Activated CD4-positive, alpha-beta T cell treated with anti-CD3 and anti-CD28 coated beads, Interleukin-2, amount 50 U/mL, for 1 hour (primary cell): ENCODE results near the gene IQGAP2.

ENCODE experiments used
- DNase-seq: peaks from one replicate; pipeline ENCODE4 v3.0.0-alpha.2; 2020

The IQGAP2 gene

DNA sequence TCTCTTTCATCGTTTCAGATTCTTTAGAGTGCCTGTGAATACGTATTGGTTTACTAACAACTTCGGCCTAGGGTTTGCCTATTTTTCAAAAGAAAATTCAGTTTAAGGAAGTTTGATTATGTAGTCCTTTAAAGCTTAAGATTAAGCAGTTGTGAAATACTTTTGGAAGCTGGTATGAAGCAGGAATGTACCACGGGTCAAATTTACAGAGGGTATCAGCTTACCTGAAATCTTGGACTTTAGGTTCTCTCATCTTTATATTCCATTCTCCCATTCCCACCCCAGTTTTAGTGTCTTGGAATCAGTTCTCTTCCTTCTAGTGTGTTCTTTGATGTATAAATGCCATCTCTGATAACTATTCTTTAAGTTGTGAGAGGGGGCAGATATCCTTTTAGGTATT lies 53.2 kb downstream of the IQGAP2 start:
- DNase-seq: no peak

DNA sequence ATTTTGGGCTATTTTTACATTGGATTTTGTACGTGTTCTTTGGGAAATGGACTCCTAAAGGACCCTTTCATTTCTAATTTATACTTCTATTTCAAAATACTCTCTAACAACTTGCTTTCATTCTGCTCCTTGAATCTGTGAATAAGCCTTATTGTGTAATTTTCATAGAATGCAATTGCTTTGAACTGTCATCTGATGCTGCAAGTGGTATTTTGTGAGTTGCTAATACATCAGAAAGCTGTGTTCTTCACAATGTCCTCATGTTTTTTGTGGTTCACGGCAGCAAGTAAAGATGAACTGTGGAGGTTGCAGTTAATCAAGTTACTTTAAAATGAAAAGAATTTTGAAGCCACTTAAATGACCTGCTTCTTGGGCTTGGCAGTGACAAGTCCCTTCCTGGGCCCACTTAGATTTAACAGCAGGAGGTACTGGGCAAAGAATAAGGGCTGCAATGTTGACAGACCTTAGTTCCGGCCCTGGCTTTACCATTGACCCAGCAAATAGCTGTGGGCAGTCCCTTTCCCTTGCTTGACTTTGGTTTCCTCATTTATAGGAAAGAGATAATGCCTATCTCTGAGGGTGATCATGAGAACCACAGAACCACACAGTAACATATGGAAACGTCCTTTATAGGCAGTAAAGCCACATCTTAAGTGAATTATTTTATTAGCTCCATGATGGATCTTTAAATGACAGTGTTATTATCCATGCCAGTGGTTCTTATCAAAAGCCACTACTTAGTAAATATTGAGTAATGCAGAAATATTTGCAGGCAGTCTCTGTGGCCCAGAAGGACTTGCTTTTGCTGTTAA lies 54.8 kb downstream of the IQGAP2 start:
- DNase-seq: no peak

DNA sequence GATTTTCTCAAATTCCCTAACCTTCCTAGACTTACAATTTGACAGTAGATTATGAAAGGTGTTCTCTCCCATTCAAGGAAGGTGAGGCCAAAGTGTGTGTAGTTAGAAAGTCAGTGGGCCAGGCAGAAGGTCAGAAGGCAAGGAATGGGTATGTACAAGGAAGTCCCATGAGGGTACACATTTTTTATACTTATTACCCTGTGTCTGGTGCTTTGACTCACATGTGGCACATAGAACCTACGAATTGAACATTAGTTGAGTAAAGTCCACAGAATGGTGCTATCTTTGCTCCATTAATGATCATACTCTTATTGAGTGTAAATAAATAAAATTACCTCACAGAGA lies 55.4 kb downstream of the IQGAP2 start:
- no peak for DNase-seq

DNA sequence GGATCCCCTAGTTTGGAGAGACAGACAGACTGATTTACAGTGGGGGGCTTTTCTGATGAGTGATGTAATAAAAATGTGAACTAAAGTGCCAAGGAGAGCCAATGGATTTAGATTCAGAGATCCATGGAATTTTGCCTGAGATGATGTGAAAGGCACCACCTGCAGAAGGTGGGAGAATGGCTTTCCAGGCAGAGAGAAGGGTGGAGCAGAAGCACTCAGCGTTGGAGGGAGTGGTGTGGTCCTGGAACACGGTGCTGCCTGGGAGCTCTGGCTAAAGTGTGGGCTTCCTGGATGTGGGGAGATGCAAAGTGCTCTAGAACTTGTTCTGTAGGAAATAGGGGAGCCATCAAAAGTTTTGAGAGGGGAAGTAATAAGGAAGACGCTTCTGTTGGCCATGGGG lies 57.0 kb downstream of the IQGAP2 start:
- DNase-seq: no peak

DNA sequence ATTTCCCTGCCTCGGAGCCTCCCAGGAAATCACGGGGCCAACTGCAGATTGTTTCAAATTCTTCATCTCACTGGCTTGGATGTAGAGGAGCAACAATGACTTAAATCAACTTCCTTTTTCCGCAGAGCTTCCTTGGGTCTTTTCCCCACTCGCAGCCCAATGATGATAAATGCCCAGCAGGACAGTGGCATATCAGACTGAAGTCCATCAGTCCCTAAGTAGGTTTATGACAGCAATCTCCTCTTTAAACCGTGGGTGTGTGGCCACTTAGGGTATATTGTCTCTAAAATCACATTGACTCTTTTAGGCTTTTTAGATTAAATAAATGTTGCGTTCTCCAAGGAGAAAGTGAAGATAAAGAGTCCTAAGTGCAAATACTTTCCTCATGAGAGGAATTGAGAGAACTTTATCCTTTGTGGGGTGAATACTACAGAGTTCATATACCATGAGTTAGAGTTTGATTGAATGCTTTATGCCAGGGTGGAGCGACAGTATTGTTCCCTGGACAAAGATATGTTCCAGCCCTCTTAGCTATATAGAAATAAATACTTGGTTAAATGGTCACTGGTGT lies 59.1 kb downstream of the IQGAP2 start:
- DNase-seq: no peak

DNA sequence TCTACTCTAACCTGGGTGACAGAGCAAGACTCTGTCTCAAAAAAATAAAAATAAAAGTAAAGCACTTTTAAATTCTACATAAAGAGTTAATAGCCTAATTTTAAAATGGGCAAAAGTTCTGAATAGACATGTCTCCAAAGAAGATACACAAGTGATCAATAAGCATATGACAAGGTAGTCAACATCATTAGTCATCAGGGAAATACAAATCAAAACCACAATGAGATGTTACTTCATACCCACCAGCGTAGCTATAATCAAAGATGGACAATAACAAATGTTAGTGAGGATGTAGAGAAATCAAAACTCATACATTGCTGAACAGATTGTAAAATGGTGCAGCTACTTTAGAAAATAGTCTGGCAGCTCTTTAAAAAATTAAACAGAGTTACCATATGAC lies 64.1 kb downstream of the IQGAP2 start:
- DNase-seq: no peak

DNA sequence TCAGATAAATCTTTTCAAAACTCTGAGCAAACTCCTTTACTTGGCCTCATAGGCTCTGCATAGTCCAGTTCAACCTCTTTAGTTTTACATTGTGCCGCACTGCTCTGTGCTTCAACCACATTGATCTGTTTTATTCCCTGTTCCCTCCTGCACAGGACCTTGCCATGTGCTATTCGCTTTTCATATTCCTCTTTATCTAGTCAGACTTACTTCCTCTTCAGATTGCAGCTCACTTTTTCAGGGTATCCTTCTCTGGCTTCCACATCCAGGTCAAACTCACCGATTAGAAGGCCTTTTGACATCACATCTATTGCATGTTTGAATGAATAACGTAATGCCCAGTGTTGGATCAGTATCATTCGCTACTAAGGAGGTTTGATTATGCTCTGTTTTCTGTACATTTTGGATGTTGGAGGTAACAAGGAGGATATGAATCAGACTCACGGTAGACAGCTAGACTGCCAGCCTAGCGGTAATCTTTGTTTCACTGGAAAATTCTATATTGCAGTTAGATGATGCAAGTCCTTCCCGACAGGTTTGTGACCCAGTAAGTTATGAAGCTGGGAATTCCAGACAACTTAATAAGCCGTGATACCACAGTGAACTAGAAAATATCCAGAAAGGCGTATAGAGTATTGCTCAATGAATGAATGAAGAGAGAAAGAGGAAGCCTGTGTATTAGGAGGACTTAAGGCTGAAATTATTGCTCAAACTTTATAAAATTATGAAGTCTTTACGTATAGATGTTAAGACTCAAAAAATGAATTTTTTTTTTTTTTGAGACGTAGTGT lies 65.7 kb downstream of the IQGAP2 start:
- DNase-seq: no peak

DNA sequence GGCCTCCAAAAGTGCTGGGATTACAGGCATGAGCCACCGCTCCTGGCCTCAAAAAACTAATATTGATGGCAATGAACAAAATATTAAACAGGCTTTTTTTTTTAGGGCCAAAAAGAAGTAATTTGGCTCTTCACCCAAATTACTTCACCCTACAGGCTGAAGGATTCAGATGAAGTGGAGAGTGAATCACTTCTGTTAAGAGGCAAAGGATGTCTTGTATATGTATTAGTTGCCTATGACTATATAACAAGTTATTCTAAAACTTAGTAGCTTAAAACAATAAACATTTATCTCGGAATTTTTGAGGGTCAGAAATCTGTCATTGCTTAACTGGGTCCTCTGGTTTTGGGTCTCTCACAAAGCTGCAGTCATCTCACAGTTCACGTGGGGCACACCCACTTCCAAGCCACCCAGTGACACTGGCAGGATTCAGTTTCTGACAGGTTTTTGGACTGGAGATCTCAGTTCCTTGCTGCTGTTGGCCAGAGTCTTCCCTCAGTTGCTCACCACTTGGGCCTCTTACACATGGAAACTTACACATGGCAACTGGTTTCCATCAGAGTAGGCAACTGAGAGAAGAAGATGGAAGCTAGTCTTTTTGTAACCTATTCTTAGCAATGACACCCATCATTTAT lies 66.7 kb downstream of the IQGAP2 start:
- DNase-seq: no peak

DNA sequence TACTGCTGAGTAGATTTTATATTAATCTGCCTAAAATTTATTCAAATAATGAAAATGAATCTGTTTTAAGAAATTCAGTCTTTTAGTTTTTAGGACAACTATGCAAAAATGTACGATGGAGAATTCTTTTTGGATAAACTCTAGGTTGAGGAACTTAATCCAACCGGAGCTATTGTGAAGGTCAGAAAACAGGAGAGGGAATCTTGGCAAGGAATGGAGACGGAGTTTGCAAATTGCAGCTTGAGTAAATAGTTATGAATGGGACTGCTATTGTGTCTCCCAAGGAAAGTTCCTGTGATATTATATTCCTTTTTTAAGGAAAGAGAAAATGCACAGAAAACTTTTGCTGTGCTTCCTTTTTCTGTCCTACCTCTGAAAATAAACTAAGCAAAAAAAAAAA lies 67.9 kb downstream of the IQGAP2 start:
- no peak for DNase-seq

DNA sequence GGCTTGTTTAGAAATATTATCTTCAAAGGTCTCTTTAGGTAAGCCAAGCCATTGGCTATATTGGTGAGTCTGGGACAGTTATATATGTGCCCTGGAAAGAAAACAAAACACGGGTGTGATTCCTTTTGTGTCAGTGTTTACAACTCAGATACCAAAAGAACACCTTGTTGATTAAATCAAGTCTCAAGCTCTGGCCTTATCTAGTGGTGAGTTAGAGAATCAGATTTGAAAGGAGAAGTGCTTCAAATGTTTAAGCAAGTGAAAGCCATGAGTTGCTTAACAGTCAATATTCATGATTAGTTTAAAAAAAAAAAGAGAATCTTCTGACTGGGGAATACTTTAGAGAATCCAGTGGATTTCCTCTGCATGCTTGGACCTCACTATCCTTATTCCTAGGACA lies 68.3 kb downstream of the IQGAP2 start:
- DNase-seq: no peak

DNA sequence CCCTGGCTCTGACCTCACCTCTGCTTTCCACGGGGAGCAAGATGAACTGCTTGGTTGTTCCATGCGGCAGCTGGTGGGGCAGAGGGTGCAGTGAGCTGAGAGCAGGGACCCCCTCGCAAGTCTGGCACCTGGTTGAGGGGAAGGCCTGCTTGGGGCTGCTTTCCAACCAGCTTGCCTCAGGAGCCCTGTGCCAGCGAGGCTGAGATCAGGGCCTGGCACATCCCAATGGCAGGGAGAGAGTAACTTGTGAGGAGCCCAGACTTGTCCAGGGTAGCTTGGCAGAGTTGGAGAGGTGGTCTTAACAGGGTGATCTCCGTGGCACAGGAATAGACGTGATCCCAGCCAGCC lies 68.9 kb downstream of the IQGAP2 start:
- DNase-seq: no peak

DNA sequence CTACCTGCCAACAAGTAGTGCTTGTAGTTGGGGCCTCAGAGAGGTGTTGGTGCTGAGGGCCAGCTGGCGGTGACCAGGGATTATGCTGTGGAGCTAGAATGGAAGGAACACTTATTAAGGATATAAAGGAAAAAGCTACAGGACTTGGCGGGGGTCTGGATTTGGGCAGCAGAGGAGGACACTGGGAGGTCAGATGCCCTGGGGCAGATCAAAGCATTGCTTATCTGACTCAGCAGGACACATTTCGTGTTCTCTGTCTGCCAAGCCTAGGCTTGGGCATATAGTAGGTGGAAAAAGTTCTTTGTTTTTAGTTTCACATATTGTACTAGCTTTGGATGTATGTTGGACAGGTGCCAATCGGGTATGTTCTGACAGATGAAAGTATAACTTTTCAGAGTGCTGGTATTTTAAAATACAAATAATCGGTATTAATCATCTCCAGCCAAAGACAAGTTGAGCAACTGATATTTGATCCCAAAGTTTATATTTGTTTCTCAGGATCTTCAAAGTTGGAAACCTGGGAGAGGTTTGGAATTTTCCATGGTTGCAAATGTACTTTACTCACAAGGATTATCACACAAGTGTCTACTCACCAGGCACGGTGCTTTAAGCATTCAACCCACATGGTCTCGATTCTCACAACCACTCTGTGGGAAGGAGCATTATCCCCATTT lies 69.4 kb downstream of the IQGAP2 start:
- DNase-seq: no peak

DNA sequence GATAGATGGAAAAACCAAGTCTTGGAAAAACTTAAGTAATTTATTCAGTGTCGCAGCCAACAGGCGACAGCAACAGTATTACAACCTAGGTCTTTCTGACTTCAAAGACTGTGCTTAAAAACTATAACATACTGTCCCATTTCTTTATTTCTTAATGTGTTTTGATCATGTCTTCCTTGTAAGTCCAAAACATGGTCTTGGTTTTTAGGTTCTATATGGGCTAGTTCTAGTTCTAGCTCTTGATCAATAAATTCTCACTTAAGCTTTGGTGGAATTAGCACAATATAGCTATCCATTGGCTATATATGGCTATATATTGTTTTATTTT lies 69.9 kb downstream of the IQGAP2 start:
- no peak for DNase-seq

DNA sequence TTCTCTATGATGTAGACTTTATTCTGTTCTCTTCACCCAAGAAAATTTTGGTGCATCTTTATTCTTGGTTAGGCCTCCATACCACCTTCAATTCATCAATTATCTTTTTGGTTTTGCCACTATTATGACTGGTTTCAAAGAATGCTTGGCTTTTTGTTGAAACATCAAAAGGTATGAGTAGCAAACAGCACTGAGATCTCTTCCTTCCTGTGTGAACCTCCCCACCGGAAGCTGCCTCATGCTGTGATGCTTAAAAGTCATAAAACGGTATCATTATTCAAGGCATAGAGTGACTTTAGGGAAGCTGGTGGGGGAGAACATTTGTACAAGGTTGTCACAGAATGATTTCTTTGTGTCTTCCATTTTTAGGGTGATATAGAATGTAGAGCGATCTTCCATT lies 70.6 kb downstream of the IQGAP2 start:
- DNase-seq: peak; percentile 60

DNA sequence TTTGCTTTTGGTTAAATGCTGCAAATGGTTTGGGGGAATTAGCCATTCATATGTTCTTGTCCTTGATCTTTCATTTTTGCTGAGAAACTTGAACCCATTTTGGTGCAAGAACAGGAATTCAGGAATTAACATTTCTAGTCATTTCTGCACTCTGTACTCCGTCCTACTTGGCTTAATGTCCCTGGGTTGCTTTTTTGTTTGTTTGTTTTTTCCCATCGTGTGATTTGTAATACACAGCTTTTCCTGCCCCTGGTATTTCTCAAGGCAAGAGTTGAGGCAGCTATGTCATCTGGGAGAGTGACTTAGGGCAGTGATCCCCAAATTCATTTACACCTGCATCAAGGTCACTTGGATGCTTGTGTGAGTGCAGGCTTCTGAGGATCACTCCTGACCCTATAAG lies 71.3 kb downstream of the IQGAP2 start:
- no peak for DNase-seq

DNA sequence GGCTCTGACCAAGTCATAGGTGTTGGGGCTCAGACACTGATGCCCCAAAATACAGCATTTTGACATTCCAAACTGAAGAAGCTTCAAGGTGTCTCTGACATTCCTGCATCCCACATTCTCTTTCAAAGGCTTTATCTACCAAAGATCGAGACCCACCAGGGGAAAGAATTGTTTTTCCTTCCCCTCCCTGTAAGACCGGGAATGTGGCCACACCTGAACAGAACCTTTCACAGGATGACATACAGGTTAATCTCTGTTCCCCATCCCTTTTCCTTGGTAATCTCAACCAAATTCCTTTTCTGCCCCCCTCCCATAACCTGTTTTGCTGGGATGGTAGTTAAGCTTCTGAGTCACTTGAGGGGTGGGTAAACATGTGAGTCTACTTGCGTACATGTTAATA lies 72.3 kb downstream of the IQGAP2 start:
- DNase-seq: no peak

DNA sequence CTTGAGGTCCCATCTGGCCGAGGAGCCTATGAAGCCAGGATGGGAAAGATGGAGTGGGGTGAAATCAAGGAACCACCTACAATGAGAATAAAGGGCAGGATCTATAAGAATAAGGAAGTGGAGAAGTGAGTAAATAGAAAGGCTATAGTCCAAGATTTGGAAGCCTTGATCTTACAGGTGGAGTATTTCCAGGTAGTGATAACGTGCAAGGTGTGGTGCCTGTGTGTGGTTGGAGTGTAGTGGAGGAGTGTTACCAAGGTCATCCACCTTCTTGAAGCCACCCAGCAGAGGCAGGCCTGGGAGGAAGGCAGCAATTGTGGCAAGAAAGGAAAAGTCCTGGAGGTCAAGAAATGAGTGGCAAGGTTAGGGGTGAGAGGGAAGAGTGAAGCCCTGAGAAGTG lies 72.9 kb downstream of the IQGAP2 start:
- DNase-seq: no peak

DNA sequence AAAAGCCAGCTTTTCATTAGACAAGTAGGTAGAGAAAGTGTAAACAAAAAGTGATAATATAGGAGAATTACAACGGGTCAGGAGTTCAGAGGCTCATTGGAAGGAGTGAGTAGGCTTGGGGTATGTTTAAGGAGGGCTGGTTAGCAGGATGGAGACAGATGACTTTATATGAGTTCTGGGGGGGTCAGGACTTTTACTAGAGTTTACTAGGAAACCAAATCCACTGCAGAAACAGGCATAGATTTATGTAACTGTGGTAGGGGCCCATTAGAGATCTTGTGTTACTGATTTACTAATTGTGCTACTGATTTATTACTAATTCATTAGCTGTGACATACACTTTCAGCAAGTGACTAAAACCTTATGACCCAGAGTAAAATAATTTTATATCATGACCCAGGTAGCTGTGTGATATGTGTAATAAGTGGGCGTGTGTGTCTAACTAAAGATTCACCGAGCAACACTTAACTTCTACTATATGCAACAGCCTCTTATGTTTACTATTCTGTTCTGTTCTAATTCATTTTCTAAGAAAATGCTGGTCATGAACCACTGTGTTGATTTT lies 73.5 kb downstream of the IQGAP2 start:
- DNase-seq: no peak

DNA sequence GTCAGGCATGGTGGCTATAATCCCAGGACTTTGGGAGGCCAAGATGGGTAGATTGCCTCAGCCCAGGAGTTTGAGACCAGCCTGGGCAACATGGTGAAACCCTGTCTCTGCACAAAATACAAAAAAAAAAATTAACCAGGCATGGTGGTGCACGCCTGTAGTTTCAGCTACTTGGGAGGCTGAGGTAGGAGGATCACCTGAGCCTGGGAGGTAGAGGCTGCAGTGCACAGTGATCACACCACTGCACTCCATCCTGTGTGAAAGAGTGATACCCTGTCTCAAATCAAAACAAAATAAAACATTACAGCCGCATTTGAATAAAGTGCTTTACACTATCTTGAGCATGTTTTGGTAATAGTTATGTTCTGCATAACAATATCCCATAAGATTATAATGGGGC lies 74.0 kb downstream of the IQGAP2 start:
- DNase-seq: no peak

DNA sequence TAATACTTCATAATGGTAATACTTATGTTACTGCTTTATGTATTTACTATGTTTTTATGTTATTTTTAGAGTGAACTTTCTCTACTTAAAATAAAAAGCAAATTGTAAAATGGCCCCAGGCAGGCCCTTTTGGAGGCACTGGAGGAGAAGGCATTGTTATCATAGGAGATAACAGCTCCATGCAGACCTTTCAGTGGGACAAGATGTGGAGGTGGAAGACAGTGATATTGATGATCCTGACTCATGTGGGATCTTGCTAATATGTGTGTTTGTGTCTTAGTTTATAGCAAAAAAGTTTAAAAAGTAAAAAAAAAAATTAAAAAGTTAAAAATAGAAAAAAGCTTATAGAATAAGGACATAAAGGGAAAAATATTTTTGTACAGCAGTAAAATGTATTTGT lies 74.5 kb downstream of the IQGAP2 start:
- no peak for DNase-seq

DNA sequence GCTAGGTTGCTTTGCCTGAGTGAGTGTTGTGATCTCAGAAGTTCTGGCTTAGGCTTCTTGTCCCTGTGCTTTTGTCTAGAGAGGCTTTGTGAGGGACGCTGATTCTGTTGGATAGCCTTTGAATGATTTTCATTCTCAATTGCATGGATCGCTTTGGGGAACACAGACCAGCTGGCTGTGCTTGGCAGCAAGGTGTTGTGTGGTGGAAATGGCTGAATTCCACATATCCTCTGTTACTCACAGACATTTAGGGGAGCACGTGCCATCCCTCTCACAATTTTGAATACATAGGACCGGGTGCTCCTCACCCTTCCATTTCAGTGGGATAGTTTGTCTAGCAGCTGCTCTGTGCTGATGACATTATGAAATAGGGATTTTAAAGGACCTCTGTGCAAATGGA lies 76.2 kb downstream of the IQGAP2 start:
- no peak for DNase-seq

DNA sequence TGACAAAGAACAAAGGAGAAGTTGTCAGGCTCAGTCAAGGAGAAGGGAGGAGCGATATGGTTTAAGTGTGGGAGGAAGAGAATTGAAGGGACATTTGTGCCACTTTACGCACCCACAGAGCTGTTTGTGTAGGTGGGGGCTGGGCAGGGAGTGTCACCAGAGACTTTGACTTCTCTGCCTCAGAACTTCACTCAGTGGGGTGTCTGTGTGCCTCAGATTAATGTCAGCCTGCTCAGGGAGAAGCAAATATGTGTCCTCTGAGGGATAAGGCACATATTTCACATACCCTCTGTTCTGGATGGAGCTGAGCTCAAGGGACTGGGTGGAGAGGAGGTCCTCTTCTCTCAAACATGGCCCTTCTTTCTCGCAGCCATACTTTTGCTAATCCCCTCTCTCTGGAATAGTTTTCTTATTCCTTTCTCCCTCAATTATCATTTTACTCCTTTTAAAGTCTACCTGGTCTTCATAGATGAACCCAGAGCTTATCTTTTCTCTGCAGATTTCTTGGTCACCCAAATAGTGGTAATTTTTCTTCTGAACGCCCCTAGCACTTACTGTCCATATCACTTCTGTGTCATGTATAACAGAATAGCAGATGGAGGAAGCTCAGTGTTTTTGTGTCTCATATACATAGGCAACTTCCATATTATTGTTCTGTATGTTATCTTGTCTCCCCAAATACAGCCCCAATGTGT lies 77.0 kb downstream of the IQGAP2 start:
- DNase-seq: no peak

DNA sequence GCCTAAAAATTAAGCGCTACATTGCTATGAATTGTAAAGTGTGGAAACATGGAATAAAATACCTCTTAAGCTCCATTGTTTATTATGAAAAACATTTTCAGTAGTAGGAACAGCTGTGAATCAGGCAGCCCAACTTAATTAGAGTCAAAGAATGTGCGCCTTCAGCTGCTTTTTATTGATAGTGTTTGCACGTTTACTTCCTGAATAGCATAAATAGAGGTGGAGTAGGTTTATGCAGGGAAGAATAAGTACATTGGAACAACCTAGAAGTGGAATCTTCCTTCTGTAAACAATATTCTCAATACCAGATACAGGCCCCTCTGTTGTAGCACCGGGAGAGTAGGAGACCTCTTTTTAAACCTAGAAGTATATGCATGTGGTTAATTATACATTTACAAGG lies 79.9 kb downstream of the IQGAP2 start:
- DNase-seq: no peak
